ENCODE measurements around the gene TIMM23.
A peak's percentile ranks its signal among the peaks of the same experiment; 100 is the strongest.

DNA sequence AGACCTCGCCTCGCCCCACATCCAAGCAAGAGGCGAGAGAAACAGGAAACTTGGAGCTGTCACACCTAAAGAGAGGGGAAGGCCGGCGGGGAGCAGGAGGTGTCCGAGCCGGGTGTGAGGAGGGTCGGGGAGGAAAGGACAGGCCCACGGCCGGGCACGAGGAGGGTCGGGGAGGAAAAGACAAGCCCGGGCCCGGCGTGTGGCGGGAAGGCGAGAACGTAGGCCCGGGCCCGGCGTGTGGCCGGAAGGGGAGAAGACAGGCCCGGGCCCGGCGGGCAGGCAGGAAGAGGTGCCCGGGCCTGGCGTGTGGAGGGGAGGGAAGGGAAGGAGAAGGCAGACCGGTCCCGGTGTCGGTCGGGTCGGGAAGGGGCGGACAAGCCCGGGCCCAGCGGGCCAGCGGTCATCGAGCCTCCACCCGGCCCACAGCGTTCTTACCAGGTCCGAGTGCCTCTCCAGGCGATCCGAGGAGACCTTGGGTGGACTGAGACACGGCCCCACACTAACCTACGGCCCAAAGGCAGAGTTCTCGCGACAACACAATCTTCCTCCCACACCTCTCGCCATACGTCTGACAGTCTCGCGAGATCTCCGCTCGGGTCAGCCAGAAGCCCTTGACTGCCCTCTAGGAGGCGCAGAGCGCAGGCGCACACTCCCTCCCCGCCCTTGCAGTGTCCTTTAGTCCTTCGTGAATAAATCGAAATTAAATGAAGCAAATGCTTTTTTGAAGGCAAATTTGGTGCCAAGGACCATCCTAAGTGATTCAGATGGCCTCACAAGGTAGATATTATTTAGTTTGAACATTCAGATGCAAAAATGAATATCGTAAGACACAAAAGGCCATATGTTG lies 58.0 kb downstream of the TIMM23 start, which contains the start of gene NCOA4:
- TF ChIP-seq POLR2A (IDR thresholded peaks at IDR 0.05) = no peak
- TF ChIP-seq, protein P1, sequence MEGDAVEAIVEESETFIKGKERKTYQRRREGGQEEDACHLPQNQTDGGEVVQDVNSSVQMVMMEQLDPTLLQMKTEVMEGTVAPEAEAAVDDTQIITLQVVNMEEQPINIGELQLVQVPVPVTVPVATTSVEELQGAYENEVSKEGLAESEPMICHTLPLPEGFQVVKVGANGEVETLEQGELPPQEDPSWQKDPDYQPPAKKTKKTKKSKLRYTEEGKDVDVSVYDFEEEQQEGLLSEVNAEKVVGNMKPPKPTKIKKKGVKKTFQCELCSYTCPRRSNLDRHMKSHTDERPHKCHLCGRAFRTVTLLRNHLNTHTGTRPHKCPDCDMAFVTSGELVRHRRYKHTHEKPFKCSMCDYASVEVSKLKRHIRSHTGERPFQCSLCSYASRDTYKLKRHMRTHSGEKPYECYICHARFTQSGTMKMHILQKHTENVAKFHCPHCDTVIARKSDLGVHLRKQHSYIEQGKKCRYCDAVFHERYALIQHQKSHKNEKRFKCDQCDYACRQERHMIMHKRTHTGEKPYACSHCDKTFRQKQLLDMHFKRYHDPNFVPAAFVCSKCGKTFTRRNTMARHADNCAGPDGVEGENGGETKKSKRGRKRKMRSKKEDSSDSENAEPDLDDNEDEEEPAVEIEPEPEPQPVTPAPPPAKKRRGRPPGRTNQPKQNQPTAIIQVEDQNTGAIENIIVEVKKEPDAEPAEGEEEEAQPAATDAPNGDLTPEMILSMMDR (IDR thresholded peaks at IDR 0.05) = peak; percentile 65 to 74 (median 67)
- TF ChIP-seq POLR2AphosphoS5 (IDR thresholded peaks at IDR 0.05) = peak; percentile 72 to 79 (median 79)
